ENCODE measurements around the gene TMC7. TPM values are rescaled to one million over a fixed set of nuclear protein-coding genes. Genes with fewer than 3 reads are reported as not detected.
"Not testable (repeated sequence)": the region's sequence is repeated elsewhere in the genome, so short reads cannot be mapped to it uniquely, and the experiment has no call there.

Gene TMC7
- total and polyA plus RNA-seq, 2 donors = 3.4 to 3.7 TPM

GRCh38 chr16:18996536-18996935, 12.8 kb downstream of the TMC7 start:
- H3K36me3 ChIP-seq (ENCODE audit: insufficient read depth); H3K4me1 ChIP-seq (ENCODE audit: insufficient read depth); DNase-seq (ENCODE audit: extremely low spot score); H3K4me3 ChIP-seq (ENCODE audit: low read depth, low read length): not testable (repeated sequence)
- WGBS = 85% methylated on average over 9 of the region's 9 CpGs
- peak overlapping the region; percentile 52 for H3K27ac ChIP-seq (ENCODE audit: low read depth)

- H3K36me3 ChIP-seq (ENCODE audit: insufficient read depth); DNase-seq (ENCODE audit: extremely low spot score); H3K4me3 ChIP-seq (ENCODE audit: low read depth, low read length); H3K27ac ChIP-seq (ENCODE audit: low read depth); H3K4me1 ChIP-seq (ENCODE audit: insufficient read depth): not testable (repeated sequence)
- 88% methylated on average over 9 of the region's 9 CpGs for WGBS
These were observed 13.3 kb downstream of the TMC7 start for GRCh38 chr16:18997001-18997400.

DNA sequence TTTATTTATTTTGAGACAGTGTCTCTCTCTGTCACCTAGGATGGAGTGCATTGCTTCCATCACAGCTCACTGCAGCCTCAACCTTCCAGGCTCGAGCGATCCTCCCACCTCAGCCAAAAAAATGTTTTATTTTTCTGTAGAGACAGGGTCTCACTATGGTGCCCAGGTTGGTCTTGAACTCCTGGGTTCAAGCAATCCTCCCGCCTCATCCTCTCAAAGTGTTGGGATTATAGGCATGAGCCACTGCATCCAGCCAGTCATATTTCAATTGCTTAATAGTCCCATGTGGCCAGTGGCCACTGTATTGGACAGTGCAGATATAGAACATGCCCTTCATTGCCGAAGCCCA, 15.3 kb downstream of the TMC7 start:
- 85% methylated on average over 4 of the region's 4 CpGs for WGBS
- no peak for DNase-seq (ENCODE audit: extremely low spot score)
- Histone ChIP-seq H3K4me3 (ENCODE audit: low read depth, low read length) (no peak overlapping the region), H3K36me3 (ENCODE audit: insufficient read depth) (no peaks in the 10 kb centered on the region), H3K4me1 (ENCODE audit: insufficient read depth) (no peaks in the 10 kb centered on the region), H3K27ac (ENCODE audit: low read depth) (peak overlapping the region; percentile 66)

- Histone ChIP-seq H3K36me3 (ENCODE audit: insufficient read depth) (no peaks in the 10 kb centered on the region), H3K4me1 (ENCODE audit: insufficient read depth) (no peaks in the 10 kb centered on the region), H3K4me3 (ENCODE audit: low read depth, low read length) (no peak overlapping the region), H3K27ac (ENCODE audit: low read depth) (peak overlapping the region; percentile 0)
- DNase-seq (ENCODE audit: extremely low spot score) = no peak
- WGBS = 72% methylated on average over 4 of the region's 4 CpGs
These were observed 18.1 kb downstream of the TMC7 start for GRCh38 chr16:19001788-19002187.

GRCh38 chr16:19003935-19004334, 20.2 kb downstream of the TMC7 start:
- 69% methylated on average over 4 of the region's 4 CpGs for WGBS
- Histone ChIP-seq H3K4me3 (ENCODE audit: low read depth, low read length) (no peak overlapping the region), H3K27ac (ENCODE audit: low read depth) (no peak overlapping the region)

DNA sequence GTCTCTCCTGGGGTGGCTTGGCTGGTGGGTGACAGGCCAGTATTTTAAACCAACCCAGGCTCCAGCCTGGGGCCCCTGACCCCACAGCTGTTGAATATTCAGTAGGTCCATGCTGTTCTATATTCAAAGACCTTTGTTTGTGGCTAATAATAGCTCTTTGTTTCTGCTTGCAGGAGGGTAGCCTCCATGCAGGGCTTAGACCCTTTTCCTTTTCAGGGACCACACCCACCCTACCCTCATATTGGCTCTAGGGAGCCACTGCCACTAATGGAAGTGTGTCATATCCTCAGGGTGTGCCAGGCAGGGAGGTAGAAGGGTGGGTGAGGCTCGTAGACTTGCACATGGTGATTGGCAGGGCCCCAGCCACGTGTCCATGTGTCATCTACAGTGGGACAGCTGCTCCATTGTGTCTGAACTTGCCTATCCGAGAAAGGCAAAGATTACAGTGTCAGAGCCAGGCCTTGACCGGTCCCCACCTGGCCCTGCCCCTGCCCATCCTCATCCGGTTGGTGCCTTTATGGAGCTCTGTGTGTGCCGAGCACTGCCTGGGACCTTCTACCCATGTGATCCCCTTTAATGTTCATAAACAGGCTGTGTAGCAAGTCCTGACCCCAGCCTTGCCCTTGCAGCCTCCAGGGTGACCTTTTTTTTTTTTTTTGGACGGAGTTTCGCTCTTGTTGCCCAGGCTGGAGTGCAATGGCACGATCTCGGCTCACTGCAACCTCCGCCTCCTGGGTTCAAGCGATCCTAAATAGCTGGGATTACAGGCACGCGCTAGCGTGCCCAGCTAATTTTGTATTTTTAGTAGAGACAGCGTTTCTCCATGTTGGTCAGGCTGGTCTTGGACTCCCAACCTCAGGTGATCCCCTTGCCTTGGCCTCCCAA, 22.1 kb downstream of the TMC7 start:
- no peaks in the 10 kb centered on the region for H3K4me1 ChIP-seq (ENCODE audit: insufficient read depth)
- WGBS = 81% methylated on average over 16 of the region's 16 CpGs
- H3K36me3 ChIP-seq (ENCODE audit: insufficient read depth) = no peaks in the 10 kb centered on the region
- peak overlapping the region; percentile 70 for H3K27ac ChIP-seq (ENCODE audit: low read depth)
- no peak overlapping the region for H3K4me3 ChIP-seq (ENCODE audit: low read depth, low read length)
- DNase-seq (ENCODE audit: extremely low spot score) = no peak

More at GRCh38 chr16:19003935-19004334, 20.2 kb downstream of the TMC7 start:
- no peak for DNase-seq (ENCODE audit: extremely low spot score)
- Histone ChIP-seq H3K36me3 (ENCODE audit: insufficient read depth) (no peaks in the 10 kb centered on the region), H3K4me1 (ENCODE audit: insufficient read depth) (no peaks in the 10 kb centered on the region)

- no peaks in the 10 kb centered on the region for H3K4me1 ChIP-seq (ENCODE audit: insufficient read depth)
- DNase-seq (ENCODE audit: extremely low spot score) = no peak
- no peaks in the 10 kb centered on the region for H3K36me3 ChIP-seq (ENCODE audit: insufficient read depth)
- H3K4me3 ChIP-seq (ENCODE audit: low read depth, low read length) = no peak overlapping the region
- H3K27ac ChIP-seq (ENCODE audit: low read depth) = no peak overlapping the region
- WGBS = 88% methylated on average over 20 of the region's 20 CpGs
These were observed 22.9 kb downstream of the TMC7 start for GRCh38 chr16:19006446-19007315.

DNA sequence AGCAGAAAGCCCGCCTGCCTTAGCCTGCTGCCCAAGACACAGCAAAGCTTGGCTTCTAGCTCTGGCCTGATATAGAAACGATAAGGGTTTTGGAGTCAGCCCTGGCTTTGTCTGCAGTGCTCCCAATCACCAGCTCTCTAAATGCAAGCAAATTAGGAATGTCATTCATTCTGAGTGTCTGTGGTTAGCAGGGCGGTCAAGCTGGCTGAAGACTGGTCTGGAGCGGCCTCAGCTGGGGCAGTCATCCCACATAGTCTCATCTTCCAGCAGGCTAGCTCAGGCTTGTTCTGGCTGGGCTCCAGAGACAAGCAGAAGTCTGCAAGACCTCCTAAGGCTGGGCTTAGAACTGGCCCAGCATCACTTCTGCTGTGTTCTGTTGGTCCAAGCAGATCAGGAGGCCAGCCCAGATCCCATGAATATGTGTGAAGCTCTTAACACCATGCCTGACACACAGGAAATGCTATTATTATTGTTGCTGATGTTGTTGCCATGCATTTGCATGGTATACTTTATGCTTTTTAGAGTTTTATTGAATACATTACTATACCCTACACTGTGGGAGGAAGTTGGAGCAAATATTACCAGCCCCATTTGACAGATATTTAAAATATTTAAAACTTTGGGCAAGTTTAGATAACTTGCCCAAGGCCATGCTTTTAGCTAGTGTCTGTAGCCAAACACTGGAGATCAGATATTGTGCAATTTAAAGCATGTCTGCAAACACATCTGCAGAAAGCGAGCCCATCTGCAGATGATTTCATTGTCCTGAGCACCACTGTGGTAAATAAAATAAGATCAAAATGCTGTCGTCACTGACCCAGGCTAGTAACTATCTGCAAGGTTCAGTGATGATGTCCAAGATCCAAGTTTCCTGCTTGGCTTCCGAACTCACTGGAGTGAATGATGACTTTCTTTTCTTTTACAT, 24.8 kb downstream of the TMC7 start:
- no peak overlapping the region for H3K4me3 ChIP-seq (ENCODE audit: low read depth, low read length)
- H3K4me1 ChIP-seq (ENCODE audit: insufficient read depth) = no peaks in the 10 kb centered on the region
- H3K27ac ChIP-seq (ENCODE audit: low read depth) = no peak overlapping the region
- no peak for DNase-seq (ENCODE audit: extremely low spot score)
- WGBS = 67% methylated on average over 7 of the region's 7 CpGs
- no peaks in the 10 kb centered on the region for H3K36me3 ChIP-seq (ENCODE audit: insufficient read depth)

DNA sequence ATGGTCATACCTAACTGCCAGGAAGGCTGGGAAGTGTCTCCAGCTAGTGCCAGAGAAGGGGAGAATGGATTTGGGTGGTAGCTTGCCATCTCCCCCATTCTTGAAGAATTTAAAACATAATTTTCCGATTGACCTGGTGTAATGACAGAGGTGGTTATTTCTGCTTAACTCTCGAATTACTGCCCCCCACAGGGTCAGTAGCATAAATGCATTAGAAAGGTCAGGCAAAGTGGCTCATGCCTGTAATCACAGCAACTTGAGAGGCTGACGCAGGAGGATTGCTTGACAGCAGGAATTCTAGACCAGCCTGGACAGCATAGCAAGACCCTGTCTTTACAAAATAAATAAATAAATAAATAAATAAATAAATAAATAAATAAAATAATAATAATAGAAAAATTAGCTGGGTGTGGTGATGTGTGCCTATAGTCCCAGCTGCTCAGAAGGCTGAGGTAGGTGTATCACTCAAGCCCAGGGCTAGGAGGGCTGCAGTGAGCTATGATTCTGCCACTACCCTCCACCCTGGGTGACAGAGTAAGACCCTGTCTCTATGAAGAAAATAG, 27.5 kb downstream of the TMC7 start:
- Histone ChIP-seq H3K27ac (ENCODE audit: low read depth) (no peak overlapping the region), H3K4me1 (ENCODE audit: insufficient read depth) (no peaks in the 10 kb centered on the region), H3K4me3 (ENCODE audit: low read depth, low read length) (no peak overlapping the region), H3K36me3 (ENCODE audit: insufficient read depth) (no peaks in the 10 kb centered on the region)
- 86% methylated on average over 3 of the region's 3 CpGs for WGBS
- no peak for DNase-seq (ENCODE audit: extremely low spot score)

DNA sequence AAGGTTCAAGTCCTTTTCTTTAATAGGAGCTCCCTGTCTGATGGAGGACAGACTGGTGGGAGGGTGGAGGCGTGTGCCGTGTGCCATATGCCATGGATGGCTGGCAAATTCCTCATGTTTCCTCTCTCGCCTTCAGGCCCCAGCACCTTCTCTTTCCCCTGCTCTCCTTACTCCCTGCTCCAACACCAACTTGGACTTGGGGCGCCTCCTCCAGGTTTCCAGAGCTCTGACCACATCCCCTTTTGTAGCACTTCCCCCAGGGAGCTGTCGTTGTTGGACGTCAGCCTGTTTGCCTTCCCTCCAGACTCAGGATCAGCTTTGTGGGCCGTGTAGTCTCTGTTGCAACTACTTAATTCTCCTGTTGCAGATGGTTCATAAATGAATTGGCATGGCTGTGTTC, 30.7 kb downstream of the TMC7 start:
- Histone ChIP-seq H3K27ac (ENCODE audit: low read depth) (no peak overlapping the region), H3K36me3 (ENCODE audit: insufficient read depth) (no peaks in the 10 kb centered on the region), H3K4me3 (ENCODE audit: low read depth, low read length) (no peak overlapping the region), H3K4me1 (ENCODE audit: insufficient read depth) (no peaks in the 10 kb centered on the region)
- no peak for DNase-seq (ENCODE audit: extremely low spot score)
- WGBS = 60% methylated on average over 7 of the region's 7 CpGs

DNA sequence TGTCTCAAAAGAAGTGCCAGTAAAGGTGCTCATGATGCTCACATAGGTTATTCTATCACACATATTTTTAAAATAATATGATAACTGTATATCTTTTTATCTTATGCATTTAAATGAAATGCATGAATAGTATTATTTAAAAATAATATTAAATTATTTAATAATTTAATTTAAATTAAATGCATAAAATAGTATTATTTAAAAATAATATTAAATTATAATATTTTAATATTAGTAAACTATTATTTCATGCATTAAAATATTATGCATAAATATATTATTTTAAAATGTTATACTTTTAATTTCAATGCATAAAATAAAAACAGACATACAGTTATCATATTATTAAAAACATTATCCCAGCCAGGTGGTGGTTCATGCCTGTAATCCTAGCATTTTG, 33.4 kb downstream of the TMC7 start:
- no peak for DNase-seq (ENCODE audit: extremely low spot score)
- Histone ChIP-seq H3K36me3 (ENCODE audit: insufficient read depth) (no peaks in the 10 kb centered on the region), H3K4me1 (ENCODE audit: insufficient read depth) (no peaks in the 10 kb centered on the region), H3K27ac (ENCODE audit: low read depth) (no peak overlapping the region), H3K4me3 (ENCODE audit: low read depth, low read length) (no peak overlapping the region)

GRCh38 chr16:19020689-19021088, 37.0 kb downstream of the TMC7 start:
- Histone ChIP-seq H3K4me3 (ENCODE audit: low read depth, low read length) (no peak overlapping the region), H3K36me3 (ENCODE audit: insufficient read depth) (no peaks in the 10 kb centered on the region), H3K4me1 (ENCODE audit: insufficient read depth) (no peaks in the 10 kb centered on the region), H3K27ac (ENCODE audit: low read depth) (no peak overlapping the region)
- 88% methylated on average over 4 of the region's 4 CpGs for WGBS
- no peak for DNase-seq (ENCODE audit: extremely low spot score)

- H3K4me1 ChIP-seq (ENCODE audit: insufficient read depth) = no peaks in the 10 kb centered on the region
- no peak overlapping the region for H3K4me3 ChIP-seq (ENCODE audit: low read depth, low read length)
- H3K27ac ChIP-seq (ENCODE audit: low read depth) = no peak overlapping the region
- H3K36me3 ChIP-seq (ENCODE audit: insufficient read depth) = no peaks in the 10 kb centered on the region
- DNase-seq (ENCODE audit: extremely low spot score) = no peak
- WGBS = 82% methylated on average over 4 of the region's 4 CpGs
These were observed 38.0 kb downstream of the TMC7 start for GRCh38 chr16:19021747-19022146.
